OCI-LY7 (cell line): ENCODE measurements around the gene DNAAF1.

Experiments used
- EZH2phosphoT487 ChIP-seq: fragments of 200-600 bp; sonication (generic); IDR thresholded peaks from 2 replicates; pipeline ENCODE4 v1.6.1; 2018; ENCODE audit warnings: low read depth, borderline replicate concordance, mild to moderate bottlenecking, mixed run types, antibody characterized with exemption, low read length, moderate library complexity, mixed read lengths
- TF ChIP-seq, protein P1 (sequence below): fragments of 200-600 bp; sonication (generic); conservative IDR thresholded peaks from 2 replicates; pipeline ENCODE4 v1.5.1; 2014; ENCODE audit warnings: mild to moderate bottlenecking, antibody characterized with exemption, low read length, moderate library complexity, mixed read lengths

DNA sequence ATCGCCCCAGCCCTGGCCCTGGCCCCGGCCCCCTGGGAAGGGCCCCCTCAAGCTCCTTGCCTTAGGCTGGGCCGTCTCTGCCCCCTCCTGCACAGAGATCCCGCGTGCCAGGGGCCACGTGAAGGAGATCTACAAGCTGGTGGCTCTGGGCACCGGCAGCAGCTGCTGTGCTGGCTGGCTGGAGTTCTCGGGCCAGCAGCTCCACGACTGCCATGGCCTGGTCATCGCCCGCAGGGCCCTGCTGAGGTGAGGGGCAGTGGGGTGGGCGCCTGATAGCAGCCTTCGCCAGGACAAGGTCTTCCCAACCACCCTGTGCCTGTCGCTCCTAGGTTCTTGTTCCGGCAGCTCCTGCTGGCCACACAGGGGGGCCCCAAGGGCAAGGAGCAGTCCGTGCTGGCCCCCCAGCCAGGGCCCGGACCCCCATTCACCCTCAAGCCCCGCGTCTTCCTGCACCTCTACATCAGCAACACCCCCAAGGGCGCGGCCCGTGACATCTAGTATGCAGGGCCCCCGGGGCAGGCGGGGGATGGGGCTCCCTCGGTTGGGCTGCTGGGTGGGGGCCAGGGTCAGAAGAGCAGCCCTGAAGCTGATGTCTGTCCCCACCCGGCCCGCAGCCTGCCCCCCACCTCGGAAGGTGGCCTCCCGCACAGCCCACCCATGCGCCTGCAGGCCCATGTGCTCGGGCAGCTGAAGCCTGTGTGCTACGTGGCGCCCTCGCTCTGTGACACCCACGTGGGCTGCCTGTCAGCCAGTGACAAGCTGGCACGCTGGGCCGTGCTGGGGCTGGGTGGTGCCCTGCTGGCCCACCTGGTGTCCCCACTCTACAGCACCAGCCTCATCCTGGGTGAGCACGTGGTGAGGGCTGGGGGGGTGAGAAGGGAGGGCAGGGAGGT is 50.3 kb downstream of the DNAAF1 start:
- TF ChIP-seq, protein P1, sequence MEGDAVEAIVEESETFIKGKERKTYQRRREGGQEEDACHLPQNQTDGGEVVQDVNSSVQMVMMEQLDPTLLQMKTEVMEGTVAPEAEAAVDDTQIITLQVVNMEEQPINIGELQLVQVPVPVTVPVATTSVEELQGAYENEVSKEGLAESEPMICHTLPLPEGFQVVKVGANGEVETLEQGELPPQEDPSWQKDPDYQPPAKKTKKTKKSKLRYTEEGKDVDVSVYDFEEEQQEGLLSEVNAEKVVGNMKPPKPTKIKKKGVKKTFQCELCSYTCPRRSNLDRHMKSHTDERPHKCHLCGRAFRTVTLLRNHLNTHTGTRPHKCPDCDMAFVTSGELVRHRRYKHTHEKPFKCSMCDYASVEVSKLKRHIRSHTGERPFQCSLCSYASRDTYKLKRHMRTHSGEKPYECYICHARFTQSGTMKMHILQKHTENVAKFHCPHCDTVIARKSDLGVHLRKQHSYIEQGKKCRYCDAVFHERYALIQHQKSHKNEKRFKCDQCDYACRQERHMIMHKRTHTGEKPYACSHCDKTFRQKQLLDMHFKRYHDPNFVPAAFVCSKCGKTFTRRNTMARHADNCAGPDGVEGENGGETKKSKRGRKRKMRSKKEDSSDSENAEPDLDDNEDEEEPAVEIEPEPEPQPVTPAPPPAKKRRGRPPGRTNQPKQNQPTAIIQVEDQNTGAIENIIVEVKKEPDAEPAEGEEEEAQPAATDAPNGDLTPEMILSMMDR: no peak
- TF ChIP-seq EZH2phosphoT487: no peak
